Suprapubic skin (tissue), 4 donors: ENCODE measurements around the gene ATP9B. TPM values are rescaled to one million over a fixed set of nuclear protein-coding genes. Genes with fewer than 3 reads are reported as not detected.

ENCODE experiments used
- DNase-seq, 2 donors: peaks; one replicate each; pipeline ENCODE4 v3.0.0-alpha.2; 2019; ENCODE audit warnings: low spot score in 2 of 2
- H3K27ac ChIP-seq: fragments of 200-600 bp; sonication (generic); one replicate; pipeline ENCODE4 v1.5.1; 2019
- H3K27me3 ChIP-seq: fragments of 200-600 bp; sonication (generic); one replicate; pipeline ENCODE4 v1.5.1; 2019
- H3K36me3 ChIP-seq: fragments of 200-600 bp; sonication (generic); one replicate; pipeline ENCODE4 v1.5.1; 2019
- H3K4me1 ChIP-seq: fragments of 200-600 bp; sonication (generic); one replicate; pipeline ENCODE4 v1.5.1; 2019
- H3K4me3 ChIP-seq: fragments of 200-600 bp; sonication (generic); one replicate; pipeline ENCODE4 v1.5.1; 2019; ENCODE audit warnings: mild to moderate bottlenecking
- H3K9me3 ChIP-seq: fragments of 200-600 bp; sonication (generic); one replicate; pipeline ENCODE4 v1.5.1; 2019
- EP300 ChIP-seq: sonication (generic); formaldehyde crosslinking; IDR thresholded peaks from one replicate; pipeline ENCODE4 v1.6.1; 2017; ENCODE audit warnings: antibody characterized with exemption
- POLR2A ChIP-seq, 2 donors: fragments of 450-650 bp; IDR thresholded peaks; one replicate each; pipeline ENCODE4 v1.6.1; 2017; ENCODE audit warnings: antibody characterized with exemption in 2 of 2, mild to moderate bottlenecking in 2 of 2, moderate library complexity in 2 of 2
- POLR2AphosphoS5 ChIP-seq, 3 donors: sonication (generic); formaldehyde crosslinking; IDR thresholded peaks; one replicate each; pipeline ENCODE4 v1.6.1; 2017; ENCODE audit warnings: antibody characterized with exemption in 3 of 3
- WGBS: methylation state at CpG from one replicate; pipeline ENCODE4 v1.1.5; 2018; 5-methylcytosine and 5-hydroxymethylcytosine counted together
- total RNA-seq, 4 donors: library from RNA; depleted of rRNA; stranded (reverse); fragments of >200 nt; gene quantifications; one replicate each; pipeline ENCODE4 v1.1.0, GENCODE V29; 2016
- TF ChIP-seq, protein P1 (sequence below), 2 donors: fragments of 200-600 bp in 1 of 2; fragments of 450-650 bp in 1 of 2; sonication (generic) in 1 of 2; IDR thresholded peaks; one replicate each; pipeline ENCODE4 v1.5.1; 2016 to 2019; ENCODE audit warnings: antibody characterized with exemption in 2 of 2, mild to moderate bottlenecking in 1 of 2, moderate library complexity in 1 of 2

Gene ATP9B, protein sequence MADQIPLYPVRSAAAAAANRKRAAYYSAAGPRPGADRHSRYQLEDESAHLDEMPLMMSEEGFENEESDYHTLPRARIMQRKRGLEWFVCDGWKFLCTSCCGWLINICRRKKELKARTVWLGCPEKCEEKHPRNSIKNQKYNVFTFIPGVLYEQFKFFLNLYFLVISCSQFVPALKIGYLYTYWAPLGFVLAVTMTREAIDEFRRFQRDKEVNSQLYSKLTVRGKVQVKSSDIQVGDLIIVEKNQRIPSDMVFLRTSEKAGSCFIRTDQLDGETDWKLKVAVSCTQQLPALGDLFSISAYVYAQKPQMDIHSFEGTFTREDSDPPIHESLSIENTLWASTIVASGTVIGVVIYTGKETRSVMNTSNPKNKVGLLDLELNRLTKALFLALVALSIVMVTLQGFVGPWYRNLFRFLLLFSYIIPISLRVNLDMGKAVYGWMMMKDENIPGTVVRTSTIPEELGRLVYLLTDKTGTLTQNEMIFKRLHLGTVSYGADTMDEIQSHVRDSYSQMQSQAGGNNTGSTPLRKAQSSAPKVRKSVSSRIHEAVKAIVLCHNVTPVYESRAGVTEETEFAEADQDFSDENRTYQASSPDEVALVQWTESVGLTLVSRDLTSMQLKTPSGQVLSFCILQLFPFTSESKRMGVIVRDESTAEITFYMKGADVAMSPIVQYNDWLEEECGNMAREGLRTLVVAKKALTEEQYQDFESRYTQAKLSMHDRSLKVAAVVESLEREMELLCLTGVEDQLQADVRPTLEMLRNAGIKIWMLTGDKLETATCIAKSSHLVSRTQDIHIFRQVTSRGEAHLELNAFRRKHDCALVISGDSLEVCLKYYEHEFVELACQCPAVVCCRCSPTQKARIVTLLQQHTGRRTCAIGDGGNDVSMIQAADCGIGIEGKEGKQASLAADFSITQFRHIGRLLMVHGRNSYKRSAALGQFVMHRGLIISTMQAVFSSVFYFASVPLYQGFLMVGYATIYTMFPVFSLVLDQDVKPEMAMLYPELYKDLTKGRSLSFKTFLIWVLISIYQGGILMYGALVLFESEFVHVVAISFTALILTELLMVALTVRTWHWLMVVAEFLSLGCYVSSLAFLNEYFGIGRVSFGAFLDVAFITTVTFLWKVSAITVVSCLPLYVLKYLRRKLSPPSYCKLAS
- 100 to 1,000 TPM in 1 of 4 donors, 10 to 100 TPM in 3; 30.2 to 109 (median 37.4) TPM for total RNA-seq

DNA sequence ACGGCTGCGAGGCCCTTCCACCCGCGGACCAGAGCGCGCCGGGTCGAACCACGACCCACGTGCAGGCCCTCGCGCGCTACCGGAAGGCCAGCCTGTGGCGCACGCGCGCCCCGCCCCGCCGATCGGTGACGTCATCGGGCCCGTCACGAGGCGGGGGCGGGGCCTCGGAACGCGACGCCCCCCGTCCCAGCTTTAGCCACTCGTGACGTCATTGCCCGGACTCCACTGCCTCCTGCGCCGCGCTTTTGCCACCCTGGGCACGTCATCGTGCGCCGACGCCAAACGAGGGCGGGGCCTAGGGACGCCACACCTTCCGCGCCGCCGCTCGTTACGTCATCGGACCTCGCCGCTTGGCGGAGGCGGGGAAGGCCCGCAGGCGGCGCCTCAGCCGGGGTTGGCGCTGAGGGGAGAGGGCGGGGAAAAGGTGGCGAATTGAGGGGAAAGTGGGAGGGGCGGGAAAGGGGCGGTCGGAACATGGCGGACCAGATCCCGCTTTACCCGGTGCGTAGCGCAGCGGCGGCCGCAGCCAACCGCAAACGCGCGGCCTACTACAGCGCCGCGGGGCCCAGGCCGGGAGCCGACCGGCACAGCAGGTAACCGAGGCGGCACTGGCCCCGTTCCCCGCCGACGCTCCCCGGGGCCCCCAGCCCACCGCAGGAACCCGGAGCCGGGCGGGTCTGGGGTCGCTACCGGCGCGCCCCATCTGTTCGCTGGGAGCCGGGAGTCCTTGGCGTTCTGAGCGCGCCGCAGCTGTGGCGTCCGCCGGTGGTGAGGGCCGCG lies at the start of gene ATP9B:
ATP9B (plus strand) TSS at position 458 of the 780 bp plus-strand sequence; CDS start at position 475, 17 bp downstream.
- under 1% methylated on average over 30 of the region's 112 CpGs for WGBS
- peak within 1 kb of the TSS; percentile 80 for H3K4me3 ChIP-seq

DNA sequence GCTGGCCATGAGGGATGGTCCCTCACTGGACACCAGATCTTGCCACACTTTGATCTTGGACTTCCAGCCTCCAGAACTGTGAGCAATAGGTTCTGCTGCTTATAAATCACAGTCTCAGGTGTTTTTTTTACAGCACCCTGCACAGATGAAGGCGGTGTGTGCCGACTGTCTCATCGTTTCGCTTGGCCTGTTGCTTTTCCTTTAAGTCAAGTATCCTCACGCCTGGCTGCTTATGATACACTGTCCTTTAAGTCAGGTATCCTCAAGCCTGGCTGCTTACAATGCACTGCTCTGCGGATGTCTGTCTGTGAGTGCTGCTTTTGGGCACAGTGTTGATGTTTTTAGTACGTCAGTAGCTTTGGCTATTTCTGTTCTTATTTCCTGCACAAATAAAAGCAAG lies 49.3 kb upstream of the ATP9B start:
- WGBS, result 83% methylated on average over 7 of the region's 7 CpGs

More for the DNA sequence above, at the start of gene ATP9B:
- TF ChIP-seq POLR2A (IDR thresholded peaks at IDR 0.05) (peak; percentile 12 to 59), EP300 (peak; percentile 80), POLR2AphosphoS5 (IDR thresholded peaks at IDR 0.05) (peak in 2 of 3 donors; percentile 90 to 99)
- TF ChIP-seq, protein P1, sequence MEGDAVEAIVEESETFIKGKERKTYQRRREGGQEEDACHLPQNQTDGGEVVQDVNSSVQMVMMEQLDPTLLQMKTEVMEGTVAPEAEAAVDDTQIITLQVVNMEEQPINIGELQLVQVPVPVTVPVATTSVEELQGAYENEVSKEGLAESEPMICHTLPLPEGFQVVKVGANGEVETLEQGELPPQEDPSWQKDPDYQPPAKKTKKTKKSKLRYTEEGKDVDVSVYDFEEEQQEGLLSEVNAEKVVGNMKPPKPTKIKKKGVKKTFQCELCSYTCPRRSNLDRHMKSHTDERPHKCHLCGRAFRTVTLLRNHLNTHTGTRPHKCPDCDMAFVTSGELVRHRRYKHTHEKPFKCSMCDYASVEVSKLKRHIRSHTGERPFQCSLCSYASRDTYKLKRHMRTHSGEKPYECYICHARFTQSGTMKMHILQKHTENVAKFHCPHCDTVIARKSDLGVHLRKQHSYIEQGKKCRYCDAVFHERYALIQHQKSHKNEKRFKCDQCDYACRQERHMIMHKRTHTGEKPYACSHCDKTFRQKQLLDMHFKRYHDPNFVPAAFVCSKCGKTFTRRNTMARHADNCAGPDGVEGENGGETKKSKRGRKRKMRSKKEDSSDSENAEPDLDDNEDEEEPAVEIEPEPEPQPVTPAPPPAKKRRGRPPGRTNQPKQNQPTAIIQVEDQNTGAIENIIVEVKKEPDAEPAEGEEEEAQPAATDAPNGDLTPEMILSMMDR (IDR thresholded peaks at IDR 0.05), result peak in 1 of 2 donors; percentile 17
- Histone ChIP-seq H3K27me3 (no peaks in the 10 kb centered on the region), H3K9me3 (no peaks in the 10 kb centered on the region), H3K36me3 (no peaks in the 10 kb centered on the region), H3K27ac (peak within 1 kb of the TSS; percentile 90), H3K4me1 (peaks cover 17% of the 10 kb centered on the region)
- peak; percentile 98 for DNase-seq

DNA sequence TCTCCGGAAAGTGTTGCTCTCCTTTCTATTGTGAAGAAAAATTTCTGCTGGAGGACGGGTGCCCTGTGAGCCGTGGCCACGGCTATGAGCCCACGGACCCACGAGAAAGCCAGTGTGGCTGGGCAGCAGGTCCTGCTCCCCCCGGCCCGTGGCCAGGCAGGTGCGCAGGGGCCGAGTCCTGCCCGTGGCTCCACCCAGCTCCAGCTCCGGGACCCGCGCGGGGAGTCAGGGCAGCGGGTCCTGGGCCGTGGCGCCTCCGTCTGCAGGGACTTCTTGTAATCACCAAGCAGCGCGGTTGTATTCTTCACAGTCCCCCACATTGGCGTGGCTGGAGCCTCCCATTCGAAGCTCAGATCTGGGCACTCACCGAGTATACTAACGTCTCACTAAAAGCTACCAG lies 46.6 kb upstream of the ATP9B start:
- H3K36me3 ChIP-seq, result no peaks in the 10 kb centered on the region
- H3K4me1 ChIP-seq, result no peaks in the 10 kb centered on the region
- no peak overlapping the region for H3K4me3 ChIP-seq
- WGBS, result 95% methylated on average over 21 of the region's 25 CpGs
- H3K9me3 ChIP-seq, result peaks cover 4% of the 10 kb centered on the region
- TF ChIP-seq, protein P1 (IDR thresholded peaks at IDR 0.05), result no peak
- TF ChIP-seq POLR2A (IDR thresholded peaks at IDR 0.05) (no peak), EP300 (no peak), POLR2AphosphoS5 (IDR thresholded peaks at IDR 0.05) (no peak)
- H3K27me3 ChIP-seq, result peaks cover 3% of the 10 kb centered on the region
- no peak for DNase-seq
- H3K27ac ChIP-seq, result no peak overlapping the region

More for the DNA sequence above, 49.3 kb upstream of the ATP9B start:
- Histone ChIP-seq H3K4me1 (no peaks in the 10 kb centered on the region), H3K4me3 (no peak overlapping the region), H3K27ac (no peak overlapping the region), H3K36me3 (no peaks in the 10 kb centered on the region), H3K9me3 (no peaks in the 10 kb centered on the region), H3K27me3 (peaks cover 14% of the 10 kb centered on the region)
- DNase-seq, result no peak
- TF ChIP-seq EP300 (no peak), POLR2A (IDR thresholded peaks at IDR 0.05) (no peak)
- TF ChIP-seq, protein P1 (IDR thresholded peaks at IDR 0.05), result no peak

DNA sequence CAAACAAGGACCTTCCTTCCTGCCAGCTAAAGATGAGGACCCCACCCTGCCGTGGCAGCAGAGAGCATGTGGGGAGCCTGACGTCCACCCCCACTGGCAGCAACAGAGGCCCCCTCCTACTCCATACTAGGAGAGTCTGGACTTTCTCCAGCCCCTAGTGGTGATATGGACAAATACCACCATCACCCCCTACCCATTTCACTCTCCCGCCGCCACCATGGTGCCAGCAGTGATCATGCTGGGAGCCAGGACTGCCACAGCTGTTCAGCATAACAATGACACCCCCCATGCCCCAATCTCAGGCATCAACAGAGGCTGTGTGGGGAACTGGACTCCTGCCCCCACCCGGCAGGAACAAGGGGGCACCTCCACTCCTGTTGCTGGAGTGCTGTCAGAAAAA lies 42.7 kb upstream of the ATP9B start:
- Histone ChIP-seq H3K36me3 (no peaks in the 10 kb centered on the region), H3K4me1 (no peaks in the 10 kb centered on the region), H3K4me3 (no peak overlapping the region), H3K9me3 (peaks cover 4% of the 10 kb centered on the region), H3K27ac (no peak overlapping the region), H3K27me3 (no peaks in the 10 kb centered on the region)
- DNase-seq, result no peak
- TF ChIP-seq, protein P1 (IDR thresholded peaks at IDR 0.05), result no peak
- TF ChIP-seq EP300, result no peak
- TF ChIP-seq POLR2A (IDR thresholded peaks at IDR 0.05), result no peak
- TF ChIP-seq POLR2AphosphoS5 (IDR thresholded peaks at IDR 0.05), result no peak
- WGBS, result 43% methylated on average over 5 of the region's 5 CpGs
